Measurements from ENCODE around the gene RBMXL3. TPM values are rescaled to one million over a fixed set of nuclear protein-coding genes. Genes with fewer than 3 reads are reported as not detected.
"Not testable (repeated sequence)": the region's sequence is repeated elsewhere in the genome, so short reads cannot be mapped to it uniquely, and the experiment has no call there.

The RBMXL3 gene
- not detected in 2 replicates for total RNA-seq

DNA sequence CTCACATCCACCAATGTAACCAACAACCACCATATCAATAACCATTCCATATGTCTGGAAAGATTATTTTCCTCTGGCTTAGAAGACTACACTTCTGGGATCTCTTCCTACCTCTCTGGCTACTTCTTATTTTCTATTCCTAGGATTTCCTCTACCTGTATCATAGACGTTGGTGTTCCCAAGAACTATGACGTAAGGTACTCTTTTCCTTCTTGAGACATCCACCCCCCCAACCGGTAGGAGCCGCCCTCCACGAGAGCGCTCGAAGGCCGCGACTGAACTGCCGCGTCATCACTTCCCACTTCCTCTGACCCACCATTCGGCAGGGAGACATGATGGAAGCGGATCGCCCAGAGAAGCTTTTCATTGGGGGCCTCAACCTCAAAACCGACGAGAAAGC is at the start of gene RBMXL3:
Gene RBMXL3, plus strand, starts transcription at position 301 of the 400 bp plus-strand sequence. Its CDS starts 32 bp downstream, at position 333.
- intact Hi-C loops (cut with micrococcal nuclease) = no loop called here

- intact Hi-C loops (cut with micrococcal nuclease) = no loop called here
These were observed 47.2 kb upstream of the RBMXL3 start for GRCh38 chrX:115142057-115142456.

- intact Hi-C loops (cut with micrococcal nuclease) = loop anchor here (2.0 kb wide), 1 partner anchor 536 kb away; no protein-coding TSS in a partner anchor
These were observed 42.0 kb upstream of the RBMXL3 start for GRCh38 chrX:115147220-115147619.

GRCh38 chrX:115173181-115173580 is 16.0 kb upstream of the RBMXL3 start:
- intact Hi-C loops (cut with micrococcal nuclease) = no loop called here

- intact Hi-C loops (cut with micrococcal nuclease) = no loop called here
These were observed 14.7 kb upstream of the RBMXL3 start for GRCh38 chrX:115174548-115174947.

GRCh38 chrX:115177932-115178331 is 11.3 kb upstream of the RBMXL3 start:
- intact Hi-C loops (cut with micrococcal nuclease) = no loop called here

- intact Hi-C loops (cut with micrococcal nuclease) = no loop called here
These were observed 10.7 kb upstream of the RBMXL3 start for GRCh38 chrX:115178473-115178872.

DNA sequence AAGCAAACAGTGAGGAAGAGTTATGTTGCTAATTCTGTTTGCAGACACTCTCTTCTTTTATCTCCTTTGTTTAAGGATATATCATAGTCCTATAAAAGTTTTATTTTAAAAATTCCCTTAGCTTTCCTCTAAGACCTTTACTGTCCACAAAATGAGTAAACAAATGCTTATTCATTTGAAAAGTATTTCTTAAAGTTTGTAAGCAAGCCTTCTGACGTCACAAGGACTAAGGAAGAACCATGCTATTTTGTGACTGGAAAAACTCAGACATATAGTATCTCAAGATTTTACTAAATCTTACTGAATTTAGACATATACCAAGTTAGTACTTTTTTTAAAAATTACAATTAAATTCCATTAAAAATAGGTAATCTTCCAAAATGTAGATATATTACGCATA is 5.2 kb upstream of the RBMXL3 start:
- intact Hi-C loops (cut with micrococcal nuclease) = no loop called here

DNA sequence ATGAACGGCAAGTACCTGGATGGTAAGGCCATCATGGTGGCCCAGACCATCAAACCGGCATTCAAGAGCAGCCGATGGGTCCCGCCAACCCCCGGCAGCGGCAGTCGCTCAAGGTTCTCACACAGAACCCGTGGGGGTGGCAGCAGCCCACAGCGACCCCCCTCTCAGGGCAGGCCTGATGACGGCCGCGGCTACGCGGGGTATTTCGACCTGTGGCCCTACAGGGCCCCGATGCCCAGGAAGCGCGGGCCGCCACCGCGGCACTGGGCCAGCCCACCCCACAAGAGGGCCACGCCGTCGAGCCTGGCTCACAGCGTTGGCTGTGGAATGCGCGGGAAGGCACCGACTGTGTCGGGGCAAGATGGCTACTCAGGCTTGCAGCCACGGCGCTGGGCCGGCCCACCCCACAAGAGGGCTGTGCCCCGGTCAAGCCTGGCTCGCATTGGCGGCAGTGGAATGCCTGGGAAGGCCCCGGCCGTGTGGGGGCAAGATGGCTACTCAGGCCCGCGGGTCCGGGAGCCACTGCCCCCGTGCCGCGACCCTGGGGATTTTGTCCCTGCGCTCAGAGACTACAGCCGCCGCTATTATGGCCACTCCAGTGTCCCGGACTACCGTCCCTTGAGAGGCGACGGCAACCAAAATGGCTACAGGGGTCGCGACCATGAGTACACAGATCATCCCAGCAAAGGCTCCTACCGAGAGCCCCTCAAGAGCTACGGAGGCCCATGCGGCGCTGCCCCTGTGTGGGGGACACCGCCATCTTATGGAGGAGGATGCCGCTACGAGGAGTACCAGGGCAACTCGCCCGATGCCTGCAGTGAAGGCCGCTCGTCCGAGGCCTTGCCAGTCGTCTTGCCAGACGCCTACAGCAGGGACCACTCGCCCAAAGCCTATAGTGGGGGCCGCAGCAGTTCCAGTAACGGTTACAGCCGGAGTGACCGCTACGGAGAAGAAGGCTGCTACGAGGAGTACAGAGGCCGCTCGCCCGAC is 731 bp downstream of the RBMXL3 start:
- intact Hi-C loops (cut with micrococcal nuclease) = no loop called here

DNA sequence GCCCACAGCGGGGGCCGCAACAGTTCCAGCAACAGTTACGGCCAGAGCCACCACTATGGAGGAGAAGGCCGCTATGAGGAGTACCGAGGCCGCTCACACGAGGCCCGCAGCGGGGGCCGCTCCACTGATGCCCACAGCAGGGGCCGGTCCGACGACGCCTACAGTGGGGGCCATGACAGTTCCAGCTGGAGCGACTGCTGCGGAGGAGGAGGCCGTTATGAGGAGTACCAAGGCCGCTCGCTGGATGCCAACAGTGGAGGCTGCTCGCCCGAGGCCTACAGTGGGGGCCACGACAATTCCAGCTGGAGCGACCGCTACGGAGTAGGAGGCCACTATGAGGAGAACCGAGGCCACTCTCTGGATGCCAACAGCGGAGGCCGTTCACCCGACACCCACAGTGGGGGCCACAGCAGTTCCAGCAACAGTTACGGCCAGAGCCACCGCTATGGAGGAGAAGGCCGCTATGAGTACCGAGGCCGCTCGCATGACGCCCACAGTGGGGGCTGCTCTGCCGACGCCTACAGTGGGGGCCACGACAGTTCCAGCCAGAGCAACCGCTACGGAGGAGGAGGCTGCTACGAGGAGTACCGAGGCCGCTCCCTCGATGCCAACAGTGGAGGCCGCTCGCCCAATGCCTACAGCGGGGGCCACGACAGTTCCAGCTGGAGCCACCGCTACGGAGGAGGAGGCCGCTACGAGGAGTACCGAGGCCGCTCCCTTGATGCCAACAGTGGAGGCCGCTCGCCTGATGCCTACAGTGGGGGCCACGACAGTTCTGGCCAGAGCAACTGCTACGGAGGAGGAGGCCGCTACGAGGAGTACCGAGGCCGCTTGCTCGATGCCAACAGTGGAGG is 1.7 kb downstream of the RBMXL3 start:
- intact Hi-C loops (cut with micrococcal nuclease) = no loop called here

- intact Hi-C loops (cut with micrococcal nuclease) = no loop called here
These were observed 2.5 kb downstream of the RBMXL3 start for GRCh38 chrX:115191490-115192243.

DNA sequence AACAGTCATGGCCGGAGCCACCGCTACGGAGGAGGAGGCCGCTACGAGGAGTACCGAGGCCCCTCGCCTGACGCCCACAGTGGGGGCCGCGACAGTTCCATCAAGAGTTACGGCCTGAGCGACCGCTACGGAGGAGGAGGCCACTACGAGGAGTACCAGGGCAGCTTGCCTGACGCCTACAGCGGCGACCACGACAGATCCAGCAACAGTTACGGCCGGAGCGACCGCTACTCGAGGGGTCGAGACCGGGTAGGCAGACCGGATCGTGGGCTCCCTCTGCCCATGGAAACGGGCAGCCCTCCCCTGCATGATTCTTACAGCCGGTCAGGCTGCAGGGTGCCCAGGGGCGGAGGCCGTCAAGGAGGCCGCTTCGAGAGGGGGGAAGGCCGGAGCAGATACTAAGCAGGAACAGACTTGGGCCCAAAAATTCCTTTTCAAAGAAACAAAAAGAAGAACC is 3.1 kb downstream of the RBMXL3 start:
- intact Hi-C loops (cut with micrococcal nuclease) = no loop called here

DNA sequence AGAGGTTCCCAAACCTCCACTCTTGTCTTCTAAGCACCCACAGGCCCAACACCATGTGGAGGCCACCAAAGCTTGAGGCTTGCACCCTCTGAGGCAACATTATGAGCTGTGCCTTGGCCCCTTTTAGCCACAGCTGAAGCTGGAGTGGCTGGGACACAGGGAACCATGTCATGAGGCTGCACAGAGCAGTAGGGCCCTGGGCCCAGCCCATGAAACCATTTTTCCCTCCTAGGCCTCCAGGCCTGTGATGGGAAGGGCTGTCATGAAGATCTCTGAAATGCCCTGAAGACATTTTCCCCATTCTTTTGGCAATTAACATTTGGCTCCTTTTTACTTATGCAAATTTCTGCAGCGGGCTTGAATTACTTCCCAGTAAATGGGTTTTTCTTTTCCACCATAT is 14.8 kb downstream of the RBMXL3 start:
- intact Hi-C loops (cut with micrococcal nuclease) = no loop called here

- intact Hi-C loops (cut with micrococcal nuclease) = not testable (repeated sequence)
These were observed 20.3 kb downstream of the RBMXL3 start for GRCh38 chrX:115209547-115209946.

DNA sequence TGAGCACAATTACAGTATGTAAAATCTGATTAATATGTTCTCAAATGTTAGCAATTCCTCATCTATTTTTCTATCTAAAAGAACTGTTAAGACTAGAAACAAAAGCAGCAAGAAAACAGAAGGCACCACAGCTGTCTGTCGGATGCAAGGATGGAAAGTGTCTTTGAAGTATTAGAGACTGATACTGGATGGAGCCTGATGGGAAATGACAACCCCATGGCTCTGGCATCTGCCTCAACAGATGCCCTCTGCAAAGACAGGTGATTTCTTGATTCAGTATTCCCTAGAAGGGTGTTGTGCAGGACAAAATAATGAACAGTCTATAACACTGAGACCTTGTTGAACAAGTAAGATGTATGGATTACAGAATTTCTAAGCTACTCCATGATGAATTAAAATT is 24.9 kb downstream of the RBMXL3 start:
- intact Hi-C loops (cut with micrococcal nuclease) = no loop called here

DNA sequence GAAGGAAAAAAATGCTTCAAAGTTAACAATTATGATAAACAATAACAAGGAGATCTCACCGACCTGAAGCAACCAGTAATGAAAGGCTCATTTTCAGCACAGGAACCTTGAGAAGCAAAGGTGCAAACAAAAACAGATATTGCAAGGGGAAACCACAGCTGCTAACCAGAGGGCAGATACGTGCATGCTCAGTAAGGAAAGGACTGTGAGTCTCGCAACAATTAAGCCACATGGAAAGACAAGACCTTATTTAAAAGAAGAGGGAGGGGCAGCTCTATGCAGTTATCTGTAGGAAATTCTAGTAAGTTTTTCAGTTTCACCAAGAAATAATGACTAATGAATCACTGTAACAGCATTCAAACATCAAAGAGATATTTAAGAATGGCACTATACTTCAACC is 25.4 kb downstream of the RBMXL3 start:
- intact Hi-C loops (cut with micrococcal nuclease) = no loop called here

DNA sequence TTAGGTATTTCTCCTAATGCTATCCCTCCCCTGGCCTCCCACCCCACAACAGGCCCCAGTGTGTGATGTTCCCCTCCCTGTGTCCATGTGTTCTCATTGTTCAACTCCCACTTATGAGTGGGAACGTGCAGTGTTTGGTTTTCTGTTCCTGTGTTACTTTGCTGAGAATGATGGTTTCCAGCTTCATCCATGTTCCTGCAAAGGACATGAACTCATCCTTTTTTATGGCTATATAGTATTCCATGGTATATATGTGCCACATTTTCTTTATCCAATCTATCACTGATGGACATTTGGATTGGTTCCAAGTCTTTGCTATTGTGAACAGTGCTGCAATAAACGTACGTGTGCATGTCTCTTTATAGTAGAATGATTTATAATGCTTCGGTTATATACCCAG is 28.1 kb downstream of the RBMXL3 start:
- intact Hi-C loops (cut with micrococcal nuclease) = not testable (repeated sequence)

DNA sequence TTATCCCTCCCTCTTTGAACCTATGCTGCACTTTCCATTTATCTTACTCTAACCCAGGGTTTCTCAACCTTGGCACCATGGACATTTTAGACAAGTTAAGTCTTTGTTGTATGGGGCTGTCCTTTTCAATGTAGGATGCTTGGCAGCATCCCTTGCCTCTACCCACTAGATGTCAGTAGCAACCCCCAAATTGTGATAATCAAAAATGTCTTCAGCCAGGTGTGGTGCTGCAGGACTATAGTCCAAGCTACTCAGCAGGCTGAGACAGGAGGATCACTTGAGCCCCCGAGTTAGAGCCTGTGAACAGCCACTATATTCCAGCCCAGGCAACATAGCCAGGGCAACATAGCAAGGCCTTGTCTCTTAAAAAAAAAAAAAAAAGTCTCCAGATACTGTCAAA is 37.7 kb downstream of the RBMXL3 start:
- intact Hi-C loops (cut with micrococcal nuclease) = no loop called here

- intact Hi-C loops (cut with micrococcal nuclease) = no loop called here
These were observed 40.3 kb downstream of the RBMXL3 start for GRCh38 chrX:115229337-115230003.

DNA sequence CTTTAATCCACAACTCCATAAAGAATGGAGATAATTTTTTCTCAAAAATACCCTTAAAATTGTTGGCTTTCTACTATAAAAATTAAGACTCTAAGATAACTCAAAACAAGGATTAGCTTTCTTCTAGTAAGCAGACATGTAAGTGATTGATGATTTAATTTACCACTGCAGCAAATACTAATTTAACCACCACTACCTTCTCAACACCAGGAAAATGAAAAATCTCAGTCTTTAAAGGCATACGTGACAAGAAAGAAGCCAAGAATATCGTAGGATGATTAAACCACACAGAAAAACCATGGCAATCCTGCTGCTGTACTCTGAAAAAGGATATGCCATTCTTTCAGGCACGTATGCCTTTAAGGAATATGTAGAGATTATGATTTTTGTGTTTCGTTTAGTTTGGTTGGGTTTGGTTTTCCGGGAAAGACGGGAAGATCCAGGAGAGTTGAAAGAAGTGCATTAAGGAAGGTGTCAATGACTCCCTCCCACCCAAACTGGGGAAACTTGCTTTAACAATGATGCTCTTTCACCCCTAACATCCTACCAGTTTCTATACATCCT is 43.8 kb downstream of the RBMXL3 start:
- intact Hi-C loops (cut with micrococcal nuclease) = no loop called here
